Mesothelial cell of epicardium (in vitro differentiated cells): ENCODE data around the gene USH1C. TPM values are rescaled to one million over a fixed set of nuclear protein-coding genes. Genes with fewer than 3 reads are reported as not detected.

Source experiments
- DNase-seq, 2 experiments: peaks; one replicate each; pipeline ENCODE4 v3.0.0; 2021; ENCODE audit warnings: low spot score in 2 of 2; ENCODE audit not compliant: unreplicated experiment in 2 of 2
- H3K27ac Mint-ChIP-seq: 2 replicates; pipeline ENCODE4 v1.8.0; 2021; ENCODE audit warnings: mixed read lengths
- H3K27me3 Mint-ChIP-seq: 2 replicates; pipeline ENCODE4 v1.8.0; 2021; ENCODE audit warnings: low read depth, mixed read lengths
- H3K36me3 Mint-ChIP-seq: 2 replicates; pipeline ENCODE4 v1.8.0; 2021; ENCODE audit warnings: mixed read lengths
- H3K4me1 Mint-ChIP-seq: 2 replicates; pipeline ENCODE4 v1.8.0; 2021; ENCODE audit warnings: mixed read lengths
- H3K4me3 Mint-ChIP-seq: 2 replicates; pipeline ENCODE4 v1.8.0; 2021; ENCODE audit warnings: mild to moderate bottlenecking, moderate library complexity, mixed read lengths
- H3K9me3 Mint-ChIP-seq: 2 replicates; pipeline ENCODE4 v1.8.0; 2021; ENCODE audit warnings: mixed read lengths
- CTCF ChIP-seq: fragments of 200-600 bp; sonication (generic); IDR thresholded peaks from one replicate; pipeline ENCODE4 v1.5.0; 2021; ENCODE audit warnings: antibody characterized with exemption; ENCODE audit not compliant: unreplicated experiment
- total RNA-seq: library from RNA; stranded (reverse); gene quantifications from 3 replicates; pipeline ENCODE4 v1.2.1, GENCODE V29; 2021

Gene USH1C
- 0.29 to 0.88 TPM (median 0.54 TPM) in 3 replicates for total RNA-seq

DNA sequence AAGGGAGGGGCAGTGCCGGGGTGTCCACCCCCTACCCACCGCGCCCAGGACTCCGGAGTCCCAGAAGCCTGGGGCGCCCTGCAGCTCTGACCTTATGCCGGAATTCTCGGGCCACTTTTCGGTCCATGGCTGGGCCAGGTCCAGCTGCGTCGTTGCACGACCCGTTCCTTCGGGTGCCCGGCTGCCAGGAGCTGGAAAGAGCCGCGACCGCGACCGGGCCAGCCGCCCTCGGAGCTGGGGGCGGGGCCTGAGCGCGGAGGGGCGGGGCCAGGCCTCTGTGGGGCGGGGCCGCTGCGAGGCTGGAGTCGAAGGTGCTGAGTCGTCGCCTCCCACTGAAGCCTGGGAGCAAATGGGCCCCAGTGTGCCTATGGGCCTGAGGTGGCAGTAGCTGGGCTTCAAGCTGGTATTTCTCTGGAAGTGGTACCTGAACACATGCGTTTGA lies at the start of gene USH1C:
Gene USH1C, minus strand, starts transcription at position 236 of the 442 bp plus-strand sequence. Its CDS starts 109 bp downstream, at position 127.
- H3K4me3 Mint-ChIP-seq = peak within 1 kb of the TSS; percentile 3
- H3K27me3 Mint-ChIP-seq = peaks cover 69% of the 10 kb centered on the region
- no peak for TF ChIP-seq CTCF
- peaks cover 15% of the 10 kb centered on the region for H3K4me1 Mint-ChIP-seq
- DNase-seq = no peak
- no peaks in the 10 kb centered on the region for H3K9me3 Mint-ChIP-seq
- H3K27ac Mint-ChIP-seq = no peak within 1 kb of the TSS
- no peaks in the 10 kb centered on the region for H3K36me3 Mint-ChIP-seq

DNA sequence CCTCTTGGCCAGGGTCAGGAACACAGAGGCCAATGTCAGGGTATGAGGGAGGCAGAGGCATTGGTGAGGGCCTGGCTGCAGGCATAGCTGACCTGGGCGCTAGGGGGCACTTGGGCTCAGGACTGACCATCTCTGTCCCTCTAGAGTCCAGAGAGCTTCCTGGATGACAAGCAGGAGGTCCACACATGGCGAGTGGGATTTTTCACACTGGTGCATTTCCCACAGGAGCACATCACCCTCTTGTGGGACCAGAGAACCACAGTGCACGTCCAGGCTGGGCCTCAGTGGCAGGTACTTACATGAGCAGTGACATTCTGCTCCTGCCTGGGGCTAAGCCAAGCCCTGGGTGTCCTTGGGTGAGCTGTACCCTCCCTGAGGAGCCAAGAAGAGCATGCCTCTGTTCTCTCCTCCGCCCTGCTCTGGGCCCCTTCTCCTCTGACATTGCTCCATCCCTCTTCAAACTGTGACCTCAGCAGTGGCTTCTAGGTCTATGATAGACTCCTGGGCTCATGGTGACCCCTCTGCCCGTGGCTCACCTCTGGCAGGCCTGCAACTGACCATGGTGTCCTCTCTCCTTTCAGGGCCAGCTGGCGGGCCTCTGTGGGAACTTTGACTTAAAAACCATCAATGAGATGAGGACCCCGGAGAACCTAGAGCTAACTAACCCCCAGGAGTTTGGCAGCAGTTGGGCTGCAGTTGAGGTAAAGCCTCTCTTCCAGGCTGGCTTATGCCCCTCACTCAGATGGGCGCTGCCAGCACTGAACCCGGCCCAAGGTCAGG lies 49.4 kb upstream of the USH1C start:
- no peaks in the 10 kb centered on the region for H3K4me1 Mint-ChIP-seq
- no peak overlapping the region for H3K27ac Mint-ChIP-seq
- no peak overlapping the region for H3K4me3 Mint-ChIP-seq
- no peaks in the 10 kb centered on the region for H3K36me3 Mint-ChIP-seq
- no peaks in the 10 kb centered on the region for H3K9me3 Mint-ChIP-seq
- peaks cover 40% of the 10 kb centered on the region for H3K27me3 Mint-ChIP-seq
- TF ChIP-seq CTCF = no peak
- peak in 1 of 2 experiments; percentile 28 for DNase-seq

GRCh38 chr11:17591293-17591692 lies 47.1 kb upstream of the USH1C start:
- H3K4me3 Mint-ChIP-seq = no peak overlapping the region
- peaks cover 40% of the 10 kb centered on the region for H3K27me3 Mint-ChIP-seq
- H3K4me1 Mint-ChIP-seq = no peaks in the 10 kb centered on the region
- DNase-seq = peak in 1 of 2 experiments; percentile 26
- no peaks in the 10 kb centered on the region for H3K9me3 Mint-ChIP-seq
- H3K36me3 Mint-ChIP-seq = no peaks in the 10 kb centered on the region
- no peak for TF ChIP-seq CTCF
- no peak overlapping the region for H3K27ac Mint-ChIP-seq

GRCh38 chr11:17590463-17590862 lies 46.2 kb upstream of the USH1C start:
- no peaks in the 10 kb centered on the region for H3K9me3 Mint-ChIP-seq
- H3K27me3 Mint-ChIP-seq = peaks cover 41% of the 10 kb centered on the region
- no peak for TF ChIP-seq CTCF
- no peak overlapping the region for H3K27ac Mint-ChIP-seq
- no peaks in the 10 kb centered on the region for H3K36me3 Mint-ChIP-seq
- H3K4me1 Mint-ChIP-seq = no peaks in the 10 kb centered on the region
- peak in 1 of 2 experiments; percentile 36 for DNase-seq
- H3K4me3 Mint-ChIP-seq = no peak overlapping the region

DNA sequence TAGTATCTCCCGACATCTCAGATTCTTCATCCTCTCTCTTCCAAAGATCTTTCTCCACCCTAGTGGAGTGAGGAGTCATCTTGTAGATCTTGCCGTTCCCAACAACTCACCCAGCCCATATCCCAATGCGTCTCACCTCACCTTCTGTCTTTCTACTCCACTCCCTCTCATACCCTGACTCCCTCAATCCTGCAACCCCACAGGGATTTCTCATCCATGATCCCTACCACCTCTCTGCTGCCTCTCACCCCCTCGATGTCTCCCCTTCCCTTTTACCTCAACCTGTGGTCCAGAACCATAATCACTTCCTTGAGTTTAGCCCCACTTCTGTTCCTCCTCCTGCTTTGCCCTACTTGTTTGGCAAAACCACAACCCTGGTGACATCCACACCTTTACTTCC lies 44.5 kb upstream of the USH1C start:
- H3K27me3 Mint-ChIP-seq = peaks cover 37% of the 10 kb centered on the region
- TF ChIP-seq CTCF = no peak
- peak in 1 of 2 experiments; percentile 20 for DNase-seq
- no peak overlapping the region for H3K27ac Mint-ChIP-seq
- H3K4me1 Mint-ChIP-seq = no peaks in the 10 kb centered on the region
- H3K9me3 Mint-ChIP-seq = no peaks in the 10 kb centered on the region
- no peak overlapping the region for H3K4me3 Mint-ChIP-seq
- H3K36me3 Mint-ChIP-seq = no peaks in the 10 kb centered on the region
